SK-N-SH treated with all-trans-retinoic acid at 6 μM for 48 hours (cell line): ENCODE measurements around the gene ARSB.
"Not testable (repeated sequence)": the region's sequence is repeated elsewhere in the genome, so short reads cannot be mapped to it uniquely, and the experiment has no call there.

Source experiments
- ATAC-seq: fragments of 200-7000 bp; cut with Tn5 transposase; 3 replicates; pipeline ENCODE4 v1.9.1; 2020; ENCODE audit warnings: mild to moderate bottlenecking, moderate library complexity
- ARNTL ChIP-seq: fragments of 450-650 bp; formaldehyde crosslinking; IDR thresholded peaks from 2 replicates; pipeline ENCODE4 v1.5.0; 2020; ENCODE audit warnings: low read depth, mild to moderate bottlenecking, moderate library complexity, borderline replicate concordance
- BACH2 ChIP-seq: fragments of 250-450 bp; sonication (Bioruptor Pico); IDR thresholded peaks from 2 replicates; pipeline ENCODE4 v1.9.0; 2021; ENCODE audit warnings: mild to moderate bottlenecking, borderline replicate concordance
- CSDC2 ChIP-seq: fragments of 250-450 bp; sonication (Bioruptor Pico); IDR thresholded peaks from 2 replicates; pipeline ENCODE4 v1.5.0; 2020; ENCODE audit warnings: mild to moderate bottlenecking, moderate library complexity
- ESRRG ChIP-seq: fragments of 250-450 bp; sonication (Bioruptor Pico); IDR thresholded peaks from 2 replicates; pipeline ENCODE4 v1.6.1; 2021; ENCODE audit warnings: mild to moderate bottlenecking
- GLIS3 ChIP-seq: fragments of 250-450 bp; sonication (Bioruptor Pico); IDR thresholded peaks from 2 replicates; pipeline ENCODE4 v1.5.0; 2020; ENCODE audit warnings: mild to moderate bottlenecking, moderate library complexity
- OSR1 ChIP-seq: fragments of 250-450 bp; sonication (Bioruptor Pico); IDR thresholded peaks from 2 replicates; pipeline ENCODE4 v1.8.0; 2022; ENCODE audit warnings: moderate library complexity, mild to moderate bottlenecking, inconsistent platforms
- PPARA ChIP-seq: fragments of 250-450 bp; sonication (Bioruptor Pico); IDR thresholded peaks from 2 replicates; pipeline ENCODE4 v1.5.0; 2020; ENCODE audit warnings: mild to moderate bottlenecking, borderline replicate concordance
- RARB ChIP-seq: fragments of 250-450 bp; sonication (Bioruptor Pico); IDR thresholded peaks from 2 replicates; pipeline ENCODE4 v1.8.0; 2021; ENCODE audit warnings: mild to moderate bottlenecking, moderate library complexity
- SNAI2 ChIP-seq: fragments of 250-450 bp; sonication (Bioruptor Pico); IDR thresholded peaks from 2 replicates; pipeline ENCODE4 v1.5.0; 2020; ENCODE audit warnings: mild to moderate bottlenecking, moderate library complexity
- TCF4 ChIP-seq: fragments of 250-450 bp; sonication (Bioruptor Pico); IDR thresholded peaks from 2 replicates; pipeline ENCODE4 v1.8.0; 2021; ENCODE audit warnings: mild to moderate bottlenecking, moderate library complexity, borderline replicate concordance
- TOX ChIP-seq: fragments of 250-450 bp; sonication (Bioruptor Pico); IDR thresholded peaks from 2 replicates; pipeline ENCODE4 v1.8.0; 2021; ENCODE audit warnings: mild to moderate bottlenecking, moderate library complexity, borderline replicate concordance
- ZC3H10 ChIP-seq: fragments of 250-450 bp; sonication (Bioruptor Pico); IDR thresholded peaks from 2 replicates; pipeline ENCODE4 v1.5.1; 2021; ENCODE audit warnings: mild to moderate bottlenecking, moderate library complexity
- ZNF565 ChIP-seq: fragments of 450-650 bp; formaldehyde crosslinking; conservative IDR thresholded peaks from 2 replicates; pipeline ENCODE4 v1.5.0; 2020; ENCODE audit warnings: low read depth, mild to moderate bottlenecking, moderate library complexity
- ZNF70 ChIP-seq: fragments of 450-650 bp; formaldehyde crosslinking; IDR thresholded peaks from 2 replicates; pipeline ENCODE4 v1.5.0; 2020; ENCODE audit warnings: mild to moderate bottlenecking, moderate library complexity
- ZNF8 ChIP-seq: fragments of 450-650 bp; formaldehyde crosslinking; IDR thresholded peaks from 2 replicates; pipeline ENCODE4 v1.5.0; 2020; ENCODE audit warnings: mild to moderate bottlenecking, moderate library complexity
- TF ChIP-seq, protein P1 (sequence below): fragments of 250-450 bp; sonication (Bioruptor Pico); IDR thresholded peaks from 2 replicates; pipeline ENCODE4 v1.5.0; 2020; ENCODE audit warnings: mild to moderate bottlenecking, moderate library complexity
- TF ChIP-seq, protein P2 (sequence below): fragments of 250-450 bp; sonication (Bioruptor Pico); IDR thresholded peaks from 2 replicates; pipeline ENCODE4 v1.5.1; 2021; ENCODE audit warnings: mild to moderate bottlenecking, moderate library complexity
- TF ChIP-seq, protein P3 (sequence below): fragments of 250-450 bp; sonication (Bioruptor Pico); IDR thresholded peaks from 2 replicates; pipeline ENCODE4 v1.5.1; 2020; ENCODE audit warnings: low read depth, mild to moderate bottlenecking, moderate library complexity

Gene ARSB

DNA sequence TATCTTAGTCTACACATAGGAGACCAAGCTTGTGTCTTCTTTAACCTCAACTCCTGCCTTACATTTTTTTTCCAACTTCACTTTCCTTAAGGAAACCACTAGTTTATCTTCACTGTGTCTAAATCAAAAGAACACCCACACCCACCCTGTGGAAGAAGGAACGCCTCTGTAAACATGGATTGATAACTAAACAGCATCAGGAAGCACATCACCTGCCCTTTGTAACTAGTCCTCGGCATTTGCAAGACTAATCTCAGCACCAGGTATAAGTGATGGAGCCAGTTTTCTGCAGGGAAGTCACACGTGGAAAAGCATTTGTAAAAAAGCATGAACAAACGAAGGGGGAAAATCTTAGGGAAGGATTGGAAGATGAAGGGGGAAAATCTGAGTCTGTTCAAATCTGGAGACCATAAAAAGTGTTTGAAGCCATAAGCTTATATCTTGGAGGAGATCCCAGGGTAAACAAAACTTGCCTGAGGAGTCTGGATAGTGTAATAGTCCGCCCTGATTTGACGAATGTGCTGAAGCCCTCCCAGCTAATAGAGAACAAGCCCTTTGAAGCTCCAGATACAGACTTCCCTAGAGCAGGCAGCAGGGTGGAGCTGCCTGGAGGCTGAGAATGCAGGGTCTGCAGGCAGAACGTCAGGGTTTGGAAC lies 219.2 kb downstream of the ARSB start:
- no peak for TF ChIP-seq TCF4 (CRISPR knock-in tag)
- TF ChIP-seq, protein P1, sequence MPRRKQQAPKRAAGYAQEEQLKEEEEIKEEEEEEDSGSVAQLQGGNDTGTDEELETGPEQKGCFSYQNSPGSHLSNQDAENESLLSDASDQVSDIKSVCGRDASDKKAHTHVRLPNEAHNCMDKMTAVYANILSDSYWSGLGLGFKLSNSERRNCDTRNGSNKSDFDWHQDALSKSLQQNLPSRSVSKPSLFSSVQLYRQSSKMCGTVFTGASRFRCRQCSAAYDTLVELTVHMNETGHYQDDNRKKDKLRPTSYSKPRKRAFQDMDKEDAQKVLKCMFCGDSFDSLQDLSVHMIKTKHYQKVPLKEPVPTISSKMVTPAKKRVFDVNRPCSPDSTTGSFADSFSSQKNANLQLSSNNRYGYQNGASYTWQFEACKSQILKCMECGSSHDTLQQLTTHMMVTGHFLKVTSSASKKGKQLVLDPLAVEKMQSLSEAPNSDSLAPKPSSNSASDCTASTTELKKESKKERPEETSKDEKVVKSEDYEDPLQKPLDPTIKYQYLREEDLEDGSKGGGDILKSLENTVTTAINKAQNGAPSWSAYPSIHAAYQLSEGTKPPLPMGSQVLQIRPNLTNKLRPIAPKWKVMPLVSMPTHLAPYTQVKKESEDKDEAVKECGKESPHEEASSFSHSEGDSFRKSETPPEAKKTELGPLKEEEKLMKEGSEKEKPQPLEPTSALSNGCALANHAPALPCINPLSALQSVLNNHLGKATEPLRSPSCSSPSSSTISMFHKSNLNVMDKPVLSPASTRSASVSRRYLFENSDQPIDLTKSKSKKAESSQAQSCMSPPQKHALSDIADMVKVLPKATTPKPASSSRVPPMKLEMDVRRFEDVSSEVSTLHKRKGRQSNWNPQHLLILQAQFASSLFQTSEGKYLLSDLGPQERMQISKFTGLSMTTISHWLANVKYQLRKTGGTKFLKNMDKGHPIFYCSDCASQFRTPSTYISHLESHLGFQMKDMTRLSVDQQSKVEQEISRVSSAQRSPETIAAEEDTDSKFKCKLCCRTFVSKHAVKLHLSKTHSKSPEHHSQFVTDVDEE (CRISPR knock-in tag): no peak
- TF ChIP-seq BACH2: no peak
- no peak for TF ChIP-seq RARB
- no peak for TF ChIP-seq ESRRG (CRISPR knock-in tag)
- TF ChIP-seq, protein P2, sequence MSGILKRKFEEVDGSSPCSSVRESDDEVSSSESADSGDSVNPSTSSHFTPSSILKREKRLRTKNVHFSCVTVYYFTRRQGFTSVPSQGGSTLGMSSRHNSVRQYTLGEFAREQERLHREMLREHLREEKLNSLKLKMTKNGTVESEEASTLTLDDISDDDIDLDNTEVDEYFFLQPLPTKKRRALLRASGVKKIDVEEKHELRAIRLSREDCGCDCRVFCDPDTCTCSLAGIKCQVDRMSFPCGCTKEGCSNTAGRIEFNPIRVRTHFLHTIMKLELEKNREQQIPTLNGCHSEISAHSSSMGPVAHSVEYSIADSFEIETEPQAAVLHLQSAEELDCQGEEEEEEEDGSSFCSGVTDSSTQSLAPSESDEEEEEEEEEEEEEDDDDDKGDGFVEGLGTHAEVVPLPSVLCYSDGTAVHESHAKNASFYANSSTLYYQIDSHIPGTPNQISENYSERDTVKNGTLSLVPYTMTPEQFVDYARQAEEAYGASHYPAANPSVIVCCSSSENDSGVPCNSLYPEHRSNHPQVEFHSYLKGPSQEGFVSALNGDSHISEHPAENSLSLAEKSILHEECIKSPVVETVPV (CRISPR knock-in tag): no peak
- TF ChIP-seq, all 23 proteins: peak for 0
- ATAC-seq: no peak

DNA sequence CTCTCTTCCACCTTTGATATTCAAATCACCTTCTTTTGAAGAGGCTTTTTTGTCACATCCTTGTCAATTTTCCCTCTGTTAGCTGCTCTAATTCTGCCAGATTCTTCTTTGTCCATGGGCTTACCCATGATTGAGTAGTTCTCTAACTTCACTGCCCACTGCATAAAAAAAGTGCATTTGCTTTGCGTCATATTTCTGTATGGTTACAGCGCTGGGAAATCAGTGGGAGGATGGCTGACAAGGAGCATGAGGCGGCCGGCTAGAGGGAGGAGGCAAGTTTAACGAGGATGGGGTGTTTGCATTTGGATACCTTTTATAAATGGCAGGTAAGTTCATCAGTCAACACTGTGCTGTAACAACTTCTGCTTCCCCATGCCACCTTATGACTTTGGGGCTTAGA lies 220.0 kb downstream of the ARSB start:
- ATAC-seq: no peak
- TF ChIP-seq CSDC2: no peak
- no peak for TF ChIP-seq SNAI2 (CRISPR knock-in tag)
- no peak for TF ChIP-seq ZNF70 (CRISPR knock-in tag)
- TF ChIP-seq, protein P3, sequence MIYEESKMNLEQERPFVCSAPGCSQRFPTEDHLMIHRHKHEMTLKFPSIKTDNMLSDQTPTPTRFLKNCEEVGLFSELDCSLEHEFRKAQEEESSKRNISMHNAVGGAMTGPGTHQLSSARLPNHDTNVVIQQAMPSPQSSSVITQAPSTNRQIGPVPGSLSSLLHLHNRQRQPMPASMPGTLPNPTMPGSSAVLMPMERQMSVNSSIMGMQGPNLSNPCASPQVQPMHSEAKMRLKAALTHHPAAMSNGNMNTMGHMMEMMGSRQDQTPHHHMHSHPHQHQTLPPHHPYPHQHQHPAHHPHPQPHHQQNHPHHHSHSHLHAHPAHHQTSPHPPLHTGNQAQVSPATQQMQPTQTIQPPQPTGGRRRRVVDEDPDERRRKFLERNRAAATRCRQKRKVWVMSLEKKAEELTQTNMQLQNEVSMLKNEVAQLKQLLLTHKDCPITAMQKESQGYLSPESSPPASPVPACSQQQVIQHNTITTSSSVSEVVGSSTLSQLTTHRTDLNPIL (CRISPR knock-in tag): no peak
- no peak for TF ChIP-seq TCF4 (CRISPR knock-in tag)
- no peak for TF ChIP-seq GLIS3
- TF ChIP-seq ESRRG (CRISPR knock-in tag): no peak
- TF ChIP-seq ARNTL (CRISPR knock-in tag): no peak
- no peak for TF ChIP-seq ZNF8 (CRISPR knock-in tag)

DNA sequence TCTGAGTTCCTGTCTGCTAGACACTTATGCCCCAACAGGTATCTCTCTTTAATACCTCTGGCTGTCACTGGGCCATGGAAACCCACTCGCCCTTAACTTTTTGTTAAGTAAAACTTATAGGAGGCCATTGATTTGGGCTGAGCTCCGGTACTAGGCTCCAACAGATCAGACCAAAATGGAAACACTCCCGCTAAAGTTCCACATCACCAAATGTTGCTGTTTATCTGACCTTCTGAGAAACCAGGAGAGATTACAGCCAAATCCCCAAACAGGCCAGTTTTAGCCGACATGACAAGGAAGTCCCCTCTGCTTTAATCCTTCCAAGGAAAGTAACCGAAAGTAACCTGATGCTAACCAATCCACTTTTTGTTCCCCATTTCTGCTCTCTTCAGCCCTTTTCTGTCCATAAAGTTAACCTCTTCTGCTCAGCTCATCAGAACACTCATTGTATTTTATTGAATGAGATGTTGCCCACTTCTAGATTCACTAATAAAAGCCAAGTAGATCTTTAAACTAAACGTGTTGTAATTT lies 221.4 kb downstream of the ARSB start:
- TF ChIP-seq OSR1 (CRISPR knock-in tag): no peak
- TF ChIP-seq, protein P2 (CRISPR knock-in tag): no peak
- no peak for TF ChIP-seq SNAI2 (CRISPR knock-in tag)
- no peak for TF ChIP-seq ZC3H10 (CRISPR knock-in tag)
- no peak for TF ChIP-seq TCF4 (CRISPR knock-in tag)
- TF ChIP-seq ESRRG (CRISPR knock-in tag): no peak
- TF ChIP-seq ZNF565 (CRISPR knock-in tag): no peak
- no peak for TF ChIP-seq BACH2
- no peak for TF ChIP-seq CSDC2
- TF ChIP-seq PPARA: no peak
- no peak for TF ChIP-seq TOX (CRISPR knock-in tag)
- TF ChIP-seq, protein P3 (CRISPR knock-in tag): no peak
- TF ChIP-seq, protein P1 (CRISPR knock-in tag): no peak
- TF ChIP-seq ZNF8 (CRISPR knock-in tag): no peak
- ATAC-seq: no peak

DNA sequence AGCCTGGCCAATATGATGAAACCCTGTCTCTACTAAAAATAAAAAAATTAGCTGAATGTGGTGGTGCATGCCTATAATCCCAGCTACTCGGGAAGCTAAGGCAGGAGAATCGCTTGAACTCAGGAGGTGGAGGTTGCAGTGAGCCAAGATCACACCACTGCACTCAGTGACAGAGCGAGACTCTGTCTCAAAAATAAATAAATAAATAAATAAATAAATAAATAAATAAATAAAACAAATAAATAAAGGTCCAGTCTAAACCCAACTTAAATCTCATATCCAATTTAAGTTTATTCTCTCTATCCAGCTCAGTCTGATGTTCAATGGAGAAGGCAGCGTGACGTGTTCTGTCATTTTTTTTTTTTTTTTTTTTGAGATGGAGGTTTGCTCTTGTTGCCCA lies 222.4 kb downstream of the ARSB start:
- not testable (repeated sequence) for ATAC-seq
